HG03520 (cell line): ENCODE results near the gene FOXA2.
"Not testable (repeated sequence)": the region's sequence is repeated elsewhere in the genome, so short reads cannot be mapped to it uniquely, and the experiment has no call there.

Source experiments
- ATAC-seq: cut with Tn5 transposase; IDR thresholded peaks from one replicate; pipeline ENCODE4 v1.9.1; 2021; ENCODE audit warnings: mild to moderate bottlenecking, moderate library complexity; ENCODE audit not compliant: unreplicated experiment

FOXA2 gene

DNA sequence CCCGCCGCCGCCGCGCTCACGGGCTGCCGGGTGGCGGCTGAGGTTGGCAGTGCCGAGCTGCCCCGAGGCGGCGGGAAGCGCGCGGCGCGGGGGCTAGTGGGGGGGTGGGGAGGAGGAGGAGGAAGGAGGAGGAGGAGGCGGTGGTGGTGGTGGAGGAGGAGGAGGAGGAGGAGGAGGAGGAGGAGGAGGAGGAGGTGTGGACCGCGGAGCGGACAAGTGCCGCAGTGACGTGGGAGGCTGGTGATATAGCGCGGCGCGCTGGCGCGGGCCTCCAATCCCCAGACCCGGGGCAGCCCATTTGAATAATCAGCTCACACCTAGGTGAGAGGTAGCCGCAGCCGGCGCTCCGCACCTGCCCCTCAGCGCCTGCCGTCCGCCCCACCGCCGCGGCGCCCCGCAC, at the start of gene FOXA2:
Gene FOXA2 (minus strand): TSS at position 51 of the 400 bp plus-strand sequence. CDS start 294 bp downstream, outside the sequence.
- no peak for ATAC-seq

DNA sequence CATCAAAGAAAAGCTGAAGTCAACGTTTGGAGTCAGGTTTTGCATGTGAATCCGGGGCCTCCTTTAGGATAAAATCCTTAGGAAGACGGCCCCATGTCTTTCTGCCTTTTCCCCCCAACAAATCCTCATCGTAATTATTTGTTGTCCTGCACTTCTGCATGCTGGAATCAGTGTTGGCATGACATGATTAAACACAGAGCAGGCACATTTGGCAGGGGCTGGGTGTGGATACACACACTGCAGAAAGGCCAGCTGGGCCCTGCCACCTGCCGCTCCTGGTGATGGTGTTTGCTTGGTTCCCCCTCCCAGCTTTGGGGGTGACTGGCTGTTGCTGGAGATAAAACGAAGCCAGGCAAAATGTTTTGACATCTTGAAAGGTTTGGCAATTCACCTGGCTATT, 46.3 kb upstream of the FOXA2 start:
- ATAC-seq = no peak

DNA sequence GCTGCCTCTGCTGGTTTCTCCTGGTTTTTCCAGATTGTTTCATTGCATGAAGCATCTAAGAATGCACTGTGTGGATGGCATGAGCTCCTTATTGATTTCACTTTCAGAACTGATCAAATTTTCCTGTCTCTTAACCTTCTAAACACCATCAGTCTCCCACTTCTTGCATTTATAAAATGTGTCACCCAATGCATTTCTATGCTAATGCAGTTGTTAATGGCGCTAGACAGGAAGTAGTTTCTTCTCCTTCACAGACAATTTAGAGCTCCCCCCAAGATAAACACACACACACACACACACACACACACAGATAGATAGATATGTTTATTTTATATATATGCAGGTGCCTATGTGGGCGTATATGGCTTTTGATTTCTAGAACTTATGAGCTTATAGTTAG, 45.6 kb upstream of the FOXA2 start:
- ATAC-seq = no peak

GRCh38 chr20:22629447-22629846, 45.1 kb upstream of the FOXA2 start:
- ATAC-seq = no peak

GRCh38 chr20:22626496-22626895, 42.1 kb upstream of the FOXA2 start:
- no peak for ATAC-seq

GRCh38 chr20:22623211-22623610, 38.8 kb upstream of the FOXA2 start:
- no peak for ATAC-seq

DNA sequence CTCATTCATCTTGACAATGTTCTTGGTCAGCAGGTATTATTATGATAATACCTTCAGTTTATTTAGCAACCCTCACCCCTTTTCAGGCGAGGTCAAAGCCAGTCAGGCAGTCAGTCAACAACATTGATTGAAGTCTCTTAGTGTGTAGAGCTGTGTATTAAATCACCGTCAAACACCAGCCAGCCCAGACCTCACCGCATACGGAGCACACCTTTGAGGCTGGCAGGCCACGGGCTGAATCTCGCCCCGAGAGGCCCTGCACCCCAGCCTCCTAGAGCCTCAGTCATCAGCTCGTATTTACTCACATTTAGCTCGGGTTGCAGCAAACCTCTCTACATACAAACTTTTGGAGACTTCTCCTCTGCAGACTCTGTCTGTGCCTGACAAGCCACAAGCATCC, 36.0 kb upstream of the FOXA2 start:
- no peak for ATAC-seq

- no peak for ATAC-seq
Measured at GRCh38 chr20:22619806-22620205, 35.4 kb upstream of the FOXA2 start.

DNA sequence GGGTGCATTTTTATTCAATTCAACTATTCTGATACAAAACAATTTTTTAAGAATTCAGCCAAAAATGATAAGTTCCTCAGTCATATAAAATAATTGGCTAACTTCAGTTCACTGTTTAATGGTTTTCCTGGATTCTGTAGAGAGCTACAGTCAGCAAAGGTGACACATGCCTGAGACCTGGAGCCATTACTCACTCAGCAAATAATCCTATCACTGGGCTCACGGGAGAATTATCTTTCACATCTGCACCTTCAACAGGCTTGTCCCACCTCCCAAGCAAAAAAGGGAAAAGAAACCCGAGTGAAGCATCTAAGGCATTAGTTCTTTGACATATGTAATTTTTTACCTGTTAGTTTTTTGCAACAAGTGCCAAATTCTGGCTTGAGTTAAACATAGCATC, 34.9 kb upstream of the FOXA2 start:
- ATAC-seq = no peak

GRCh38 chr20:22617160-22617559, 32.8 kb upstream of the FOXA2 start:
- ATAC-seq = no peak

DNA sequence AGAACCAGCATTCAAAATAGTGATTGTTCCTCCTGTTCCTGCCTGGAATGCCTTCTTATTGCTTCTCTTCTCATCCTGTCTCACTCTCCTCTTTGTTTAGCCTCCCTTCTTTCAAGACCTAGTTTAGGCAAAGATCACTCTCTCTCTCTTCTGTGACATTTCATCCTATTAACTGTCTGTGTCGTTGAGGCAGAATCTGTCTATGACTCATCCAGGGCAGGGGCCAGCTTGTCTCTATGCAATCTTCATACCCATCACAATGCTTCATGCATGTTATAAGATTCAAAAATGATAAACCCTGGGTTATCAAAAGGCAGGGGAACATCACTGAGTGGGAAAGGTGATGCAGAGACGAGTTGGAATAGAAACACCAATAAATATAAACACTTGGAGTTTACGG, 32.2 kb upstream of the FOXA2 start:
- ATAC-seq = no peak

- ATAC-seq = no peak
Measured at GRCh38 chr20:22615425-22615824, 31.1 kb upstream of the FOXA2 start.

GRCh38 chr20:22611636-22612035, 27.3 kb upstream of the FOXA2 start:
- ATAC-seq = no peak

DNA sequence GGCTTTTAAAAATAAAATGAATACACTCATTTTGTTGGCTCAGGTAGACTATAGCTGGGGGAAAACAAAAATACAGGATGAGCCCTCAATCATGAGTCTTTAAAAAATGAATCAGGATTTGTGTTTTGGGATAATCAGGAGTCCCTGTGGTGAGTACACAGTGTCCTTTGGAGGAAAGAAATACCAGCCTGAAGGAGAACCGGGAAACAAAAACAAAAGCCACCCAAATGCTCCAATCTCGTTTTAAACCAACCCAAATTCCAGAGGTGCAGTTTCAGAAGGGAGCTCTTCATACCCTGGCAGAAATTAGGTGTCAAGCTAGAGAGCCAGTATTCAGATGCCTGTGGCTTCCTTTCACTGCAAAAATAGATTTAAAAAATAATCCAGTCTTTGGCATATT, 23.3 kb upstream of the FOXA2 start:
- no peak for ATAC-seq

DNA sequence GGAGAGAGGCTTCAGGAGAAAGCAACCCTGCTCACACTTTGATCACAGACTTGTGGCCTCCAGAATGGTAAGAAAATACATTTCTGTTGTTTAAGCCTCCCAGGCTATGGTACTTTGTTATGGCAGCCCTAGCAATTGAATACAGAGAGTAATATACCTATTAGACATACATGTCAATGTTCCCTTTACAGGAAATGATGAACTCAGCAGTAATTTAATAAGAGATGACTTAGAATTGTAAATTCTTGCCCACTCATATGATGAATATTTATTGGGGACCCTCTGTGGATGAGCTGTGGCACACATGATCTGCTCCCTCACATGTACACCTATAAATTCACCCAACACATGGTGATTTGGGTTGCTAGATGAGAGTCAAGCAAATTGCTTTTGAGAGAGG, 20.4 kb upstream of the FOXA2 start:
- ATAC-seq = no peak

DNA sequence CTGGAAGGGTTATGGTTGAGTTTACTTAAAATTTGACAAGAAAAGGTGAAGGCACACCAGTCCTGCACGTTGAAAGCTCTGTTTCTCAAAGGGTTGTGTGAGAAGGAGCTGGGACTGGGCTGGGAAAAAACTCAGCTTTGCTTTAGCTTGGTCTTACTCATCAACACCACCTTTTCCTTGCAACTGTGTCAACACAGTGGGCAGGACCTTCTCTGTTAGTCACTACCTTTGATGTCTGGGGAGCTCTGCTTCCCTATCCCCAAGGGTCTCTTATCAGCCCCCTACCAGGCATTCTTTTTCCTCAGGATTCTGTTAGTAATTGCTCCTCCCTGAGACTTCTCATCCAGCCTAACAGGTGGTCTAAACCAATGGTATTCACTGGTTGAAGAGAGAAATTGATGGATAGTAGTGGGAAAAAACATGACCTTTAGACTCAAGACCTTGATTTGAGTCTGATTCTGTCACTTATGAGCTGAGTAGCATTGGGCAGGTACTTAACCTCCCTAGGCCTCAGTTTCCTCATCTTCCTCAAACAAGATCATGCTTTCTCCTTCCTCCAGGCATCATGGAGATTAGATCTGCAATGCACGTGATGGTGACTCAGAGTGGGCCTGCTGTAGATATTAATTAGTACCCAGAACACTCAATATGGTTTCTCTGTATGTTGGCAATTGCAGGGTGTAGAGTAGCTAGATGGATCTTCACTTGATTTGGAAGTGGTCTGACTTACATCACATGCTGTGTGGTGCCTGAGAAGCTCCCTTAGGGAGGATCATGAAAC, 17.2 kb upstream of the FOXA2 start:
- ATAC-seq = no peak

- ATAC-seq = not testable (repeated sequence)
Measured at GRCh38 chr20:22599258-22599657, 14.9 kb upstream of the FOXA2 start.

- ATAC-seq = no peak
Measured at GRCh38 chr20:22597303-22597702, 12.9 kb upstream of the FOXA2 start.

GRCh38 chr20:22590662-22591061, 6.3 kb upstream of the FOXA2 start:
- no peak for ATAC-seq

- ATAC-seq = no peak
Measured at GRCh38 chr20:22586645-22587310, 2.4 kb upstream of the FOXA2 start.

- no peak for ATAC-seq
Measured at GRCh38 chr20:22585786-22586493, 1.6 kb upstream of the FOXA2 start.
